CD4-positive, alpha-beta T cell treated with Interleukin-4 for 1 hour (primary cell): ENCODE data around the gene ATP10A.

Experiments
- DNase-seq, 2 donors: peaks; one replicate each; pipeline ENCODE4 v3.0.0-alpha.2; 2020 to 2022

The ATP10A gene

DNA sequence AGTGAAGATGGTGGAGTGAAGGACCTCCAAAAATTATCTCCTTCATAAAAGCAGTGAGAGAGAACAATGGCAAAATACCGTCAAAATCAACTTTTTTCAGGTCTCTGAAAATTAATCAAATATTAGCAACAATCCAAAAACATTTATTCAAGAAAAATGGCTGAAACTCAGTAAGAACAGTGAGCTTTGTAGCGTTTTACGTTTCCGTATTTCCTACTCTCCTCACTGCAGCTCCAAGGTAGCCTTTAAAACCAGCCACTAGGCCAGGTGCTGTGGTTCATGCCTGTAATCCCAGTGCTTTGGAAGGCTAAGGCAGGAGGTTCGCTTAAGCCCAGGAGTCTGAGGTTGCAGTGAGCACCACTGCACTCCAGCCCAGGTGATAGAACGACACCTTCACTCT lies 38.5 kb downstream of the ATP10A start:
- DNase-seq: no peak

DNA sequence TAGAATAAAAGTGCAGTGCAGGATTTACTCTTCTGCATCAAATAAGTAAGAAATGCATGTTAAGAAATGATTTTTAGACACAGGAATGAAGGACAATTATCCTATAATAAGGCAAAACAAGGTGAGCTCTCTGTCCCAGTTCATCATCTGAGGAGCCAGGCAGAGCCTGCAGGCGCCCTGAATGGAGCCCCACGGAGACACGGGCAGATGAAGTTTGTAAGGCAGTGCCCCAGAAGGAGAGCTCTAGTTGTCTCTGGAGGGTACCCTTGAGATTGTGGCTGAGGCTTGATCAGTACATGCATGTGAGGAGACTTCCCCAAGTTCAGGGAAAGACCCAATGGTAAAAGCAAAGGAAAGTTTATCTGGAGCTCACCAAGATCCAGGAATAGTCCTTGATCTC lies 50.3 kb downstream of the ATP10A start:
- DNase-seq: no peak

DNA sequence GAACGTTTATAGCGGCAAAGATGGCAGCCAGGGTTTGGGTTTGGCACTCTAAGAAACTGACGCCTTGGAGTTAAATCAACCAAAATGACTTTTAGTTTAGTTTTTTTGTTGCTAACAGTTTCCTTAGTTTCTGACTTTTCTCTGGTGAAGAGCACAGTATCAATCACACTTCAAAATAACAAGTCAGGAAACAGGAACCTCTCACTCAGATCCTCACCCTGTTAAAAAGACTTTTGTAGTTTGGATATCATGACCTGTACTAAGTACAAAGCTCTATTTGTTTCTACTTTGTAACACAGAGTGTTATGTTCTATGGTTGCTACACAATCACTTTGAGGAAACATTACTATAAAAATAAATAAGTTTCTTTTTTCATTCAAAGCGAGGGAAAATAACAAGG lies 51.1 kb downstream of the ATP10A start:
- DNase-seq: no peak

DNA sequence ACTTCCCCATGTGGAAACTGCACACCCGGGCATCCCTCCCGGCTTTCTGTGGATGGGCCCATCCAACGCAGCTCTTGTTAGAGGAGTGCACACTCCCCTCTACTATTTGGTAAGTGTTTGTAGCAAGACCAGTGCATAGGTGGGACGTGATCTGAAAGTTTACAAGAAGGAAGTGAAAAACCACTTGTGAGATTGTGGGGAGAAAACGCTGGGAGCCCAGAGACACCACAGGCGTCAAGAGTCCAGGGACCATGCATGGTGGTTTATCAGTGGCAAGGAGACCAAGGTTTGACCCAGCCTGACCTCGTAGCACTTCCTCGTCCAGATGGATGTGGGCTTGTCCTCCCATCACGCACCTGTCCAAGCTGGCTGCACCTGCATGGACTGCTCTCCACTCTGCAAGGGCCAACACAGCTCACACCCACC lies 51.6 kb downstream of the ATP10A start:
- DNase-seq: peak in 1 of 2 donors; percentile 28

DNA sequence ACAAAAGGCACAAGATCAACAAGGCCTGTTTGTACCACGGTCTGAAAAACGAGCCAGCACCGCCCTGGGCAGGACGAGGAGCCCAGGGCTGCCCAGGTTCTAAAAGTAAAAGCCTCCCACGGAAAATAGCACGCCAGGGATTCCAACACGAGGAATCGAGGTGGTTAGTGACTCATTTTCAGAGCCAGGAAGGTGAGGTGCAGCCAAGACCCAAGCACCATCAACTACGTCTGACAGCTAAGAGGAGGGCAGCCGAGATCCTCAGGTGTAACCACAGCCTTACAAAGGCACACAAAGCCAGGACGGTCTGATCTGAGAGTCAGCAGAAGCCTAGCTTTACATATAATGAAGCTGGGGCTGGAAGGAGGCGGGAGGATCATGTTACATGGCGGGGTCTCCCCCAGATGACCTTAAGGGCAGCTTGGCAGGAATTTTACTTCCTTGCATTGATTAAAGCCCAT lies 52.5 kb downstream of the ATP10A start:
- DNase-seq: no peak

DNA sequence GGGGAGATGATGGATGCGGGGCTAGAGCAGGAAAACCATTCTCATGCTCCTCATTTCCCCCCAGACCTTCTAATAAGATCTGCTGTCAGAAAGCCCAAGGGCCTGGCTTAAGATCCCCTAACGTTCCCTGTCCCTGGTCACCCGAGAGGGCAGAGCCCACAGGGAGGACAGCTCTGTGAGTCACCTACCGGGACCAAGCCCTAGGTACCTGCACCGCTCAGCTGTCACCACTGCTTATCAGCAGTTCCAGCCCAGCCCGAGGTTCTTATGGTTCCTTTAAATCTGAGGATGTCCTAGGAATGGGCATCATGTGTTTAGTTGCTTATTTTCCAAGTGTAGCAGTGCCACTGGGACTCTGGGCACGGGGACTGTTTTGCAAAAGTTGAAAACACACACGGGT lies 53.0 kb downstream of the ATP10A start:
- DNase-seq: no peak

DNA sequence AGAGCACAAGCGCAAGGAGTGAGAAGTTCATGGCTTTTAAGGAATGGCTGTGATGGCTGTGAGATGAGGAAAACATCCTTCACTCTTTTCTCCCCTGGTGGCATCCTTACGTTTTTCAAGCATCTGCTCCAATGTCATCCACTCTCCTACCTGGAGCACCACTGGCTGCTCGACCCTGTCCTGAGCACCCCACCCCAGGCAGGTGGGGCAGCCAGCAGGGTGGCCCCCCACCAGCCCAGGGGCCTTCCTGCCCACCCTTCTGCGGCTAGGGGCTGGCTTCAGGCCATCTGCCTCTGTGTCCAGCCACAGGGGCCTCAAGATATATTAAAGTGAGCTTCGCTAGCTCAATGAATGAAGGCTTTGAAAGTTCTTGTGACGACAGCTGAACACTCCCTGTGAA lies 56.1 kb downstream of the ATP10A start:
- DNase-seq: no peak

DNA sequence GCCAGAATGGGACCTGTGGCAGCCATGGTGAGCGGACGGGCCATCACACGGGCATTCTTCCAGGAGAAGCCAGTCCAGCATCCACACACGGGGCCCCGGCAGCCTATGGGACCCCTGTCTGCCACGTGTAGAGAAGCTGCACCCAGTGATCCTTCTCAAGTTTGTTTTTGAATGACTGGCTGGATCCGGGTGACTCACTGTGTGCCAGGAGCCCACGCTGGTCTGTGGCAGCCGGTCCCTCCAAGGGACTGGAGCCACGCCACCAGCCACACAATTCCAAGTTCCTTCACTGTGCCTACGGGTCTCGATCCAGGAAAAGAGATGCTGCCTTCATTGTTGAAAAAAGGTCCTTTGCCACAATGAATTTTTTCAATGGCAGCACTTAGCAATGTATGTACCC lies 58.1 kb downstream of the ATP10A start:
- no peak for DNase-seq

DNA sequence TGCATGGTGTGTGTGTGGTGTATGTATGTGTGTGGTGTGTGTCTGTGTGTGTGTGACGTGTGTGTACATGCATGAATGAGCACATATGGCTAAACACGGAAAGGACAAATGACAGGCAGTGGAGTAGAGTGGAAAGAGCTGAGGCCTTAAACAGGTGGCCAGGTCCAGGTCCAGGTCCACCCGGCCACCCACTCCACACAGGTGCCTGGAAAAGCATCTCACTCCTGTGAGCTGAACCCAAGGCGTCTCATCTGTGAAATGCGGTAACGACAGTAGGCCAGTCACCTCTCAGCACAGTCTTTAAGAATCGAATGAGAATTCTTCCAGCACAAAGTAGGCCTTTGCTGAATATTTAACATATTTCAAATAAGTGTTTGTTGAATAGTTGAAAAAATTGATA lies 58.7 kb downstream of the ATP10A start:
- no peak for DNase-seq

DNA sequence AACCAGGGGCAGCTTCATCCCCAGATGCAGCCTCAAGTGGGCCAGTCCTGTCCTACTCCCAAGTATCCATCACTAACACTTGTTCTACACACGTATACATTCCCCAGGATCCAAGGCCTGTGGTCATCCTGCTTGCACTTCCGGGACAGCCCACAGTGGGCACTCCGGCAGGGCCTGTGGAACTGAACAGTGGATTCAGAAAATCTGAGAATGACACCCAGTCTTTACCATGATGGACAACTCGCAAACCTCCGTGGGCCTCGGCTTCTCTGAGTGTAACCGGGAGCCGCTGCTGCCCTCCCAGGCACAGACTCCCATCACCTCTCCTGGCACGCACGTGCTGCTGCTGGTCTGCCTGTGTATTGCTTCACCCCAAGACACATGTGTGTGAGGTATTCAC lies 59.6 kb downstream of the ATP10A start:
- no peak for DNase-seq

DNA sequence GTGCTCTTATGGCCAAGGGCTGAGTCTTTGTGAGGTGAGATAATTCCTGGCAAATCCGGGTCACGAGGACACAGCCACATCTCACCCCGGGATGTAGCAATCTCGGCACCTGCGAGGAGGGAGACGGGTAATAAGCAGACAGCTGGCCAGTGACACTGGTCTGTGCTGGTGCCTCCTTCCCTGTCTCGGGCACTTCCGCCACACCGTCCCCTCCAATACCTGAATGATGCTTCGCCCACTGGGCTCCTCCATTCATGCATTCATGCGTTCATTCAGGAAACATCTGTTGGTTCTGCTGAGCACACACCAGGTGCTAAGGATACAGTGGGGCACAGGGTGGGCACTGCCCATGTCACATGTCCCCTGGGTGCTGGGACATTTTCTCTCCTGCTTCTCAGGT lies 60.1 kb downstream of the ATP10A start:
- DNase-seq: no peak

DNA sequence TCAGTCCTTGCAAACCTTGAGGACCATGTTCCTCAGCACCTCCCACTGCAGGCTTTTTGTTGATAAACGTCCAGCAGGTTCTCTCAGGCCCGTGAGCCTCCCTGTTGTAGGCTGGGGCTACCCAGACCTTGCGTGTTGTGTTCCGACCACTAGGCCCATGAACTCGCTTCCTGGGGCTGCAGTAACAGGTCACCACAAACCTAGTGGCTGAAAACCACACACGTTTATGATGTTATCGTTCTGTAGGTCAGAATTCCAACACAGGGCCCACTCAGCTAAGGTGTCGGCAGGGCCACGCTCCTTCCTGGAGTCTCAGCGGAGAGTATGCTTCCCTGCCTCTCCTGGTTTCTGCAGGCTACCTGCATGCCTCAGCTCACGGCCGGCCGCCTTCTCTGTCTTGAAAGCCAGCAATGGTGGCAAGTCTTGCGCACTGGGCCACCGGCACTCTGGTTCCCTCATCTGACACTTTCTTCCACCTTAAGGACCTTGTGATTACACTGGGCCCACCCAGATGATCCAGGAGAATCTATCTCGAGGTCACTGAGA lies 60.8 kb downstream of the ATP10A start:
- DNase-seq: no peak

DNA sequence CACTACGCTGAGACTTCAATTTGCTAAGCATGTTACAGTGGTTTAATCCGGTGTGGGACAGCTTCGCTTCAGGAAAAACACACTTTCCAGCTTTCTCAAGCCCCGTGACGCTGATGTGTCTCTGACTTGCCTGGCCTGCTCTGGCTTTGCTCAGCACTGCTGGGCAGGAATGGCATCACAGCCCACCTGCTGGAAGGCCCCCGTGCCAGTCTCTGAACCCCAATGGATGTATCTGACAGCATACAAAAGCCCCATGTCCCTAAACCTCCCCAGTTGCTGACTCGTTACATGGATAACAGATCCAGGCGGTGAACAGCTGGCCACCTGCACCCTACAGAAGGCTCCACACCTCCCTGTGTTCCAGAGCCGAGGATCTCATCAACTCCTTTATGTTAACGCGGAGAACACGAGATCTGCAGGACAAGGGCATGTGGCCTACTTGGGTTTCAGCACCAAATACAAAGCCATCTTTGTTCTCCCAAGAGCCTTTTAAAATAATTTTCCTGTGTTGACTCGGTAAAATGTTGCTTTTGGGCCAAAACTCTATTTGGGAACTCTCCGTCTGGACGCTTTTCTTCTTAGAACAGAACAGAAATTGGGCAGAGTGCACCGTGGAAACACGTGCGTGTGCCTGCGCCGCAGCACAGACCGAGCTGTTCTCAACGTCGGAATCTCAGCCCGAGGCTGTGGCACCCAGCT lies 61.4 kb downstream of the ATP10A start:
- DNase-seq: no peak

DNA sequence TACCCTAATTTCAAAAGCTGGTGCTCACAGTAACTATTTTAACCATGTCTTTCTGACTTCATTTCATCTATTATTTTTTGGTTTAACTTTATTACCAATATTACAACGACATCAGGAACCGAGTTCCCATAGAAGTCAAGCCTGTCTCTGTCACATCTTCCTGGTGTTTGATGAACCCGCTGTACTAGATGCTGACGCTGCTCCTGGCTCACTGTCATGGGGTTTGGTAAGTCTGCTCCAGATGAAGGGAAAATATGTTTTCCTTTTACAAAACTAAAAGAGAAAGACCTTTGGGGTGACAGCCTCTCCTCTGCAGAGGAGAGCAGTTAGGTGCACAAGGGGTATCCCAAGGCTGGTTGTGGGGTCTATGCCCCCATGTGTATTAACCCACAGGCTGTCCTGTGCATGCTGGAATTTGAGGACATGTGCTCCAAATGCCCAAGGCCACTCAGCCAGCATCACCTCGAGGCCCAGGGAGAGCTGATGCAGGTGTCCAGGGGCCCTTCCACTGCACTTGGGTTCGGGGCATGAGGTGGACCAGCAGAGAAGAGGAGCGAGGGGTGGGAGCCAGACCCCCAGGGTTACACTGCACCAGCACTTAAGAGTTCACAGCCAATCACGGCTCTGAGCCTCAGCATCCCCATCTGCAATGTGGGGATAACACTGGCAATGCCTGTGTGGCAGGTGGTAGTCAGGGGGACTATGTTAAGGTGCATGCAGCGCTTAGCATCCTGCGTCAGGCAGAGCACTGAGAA lies 62.2 kb downstream of the ATP10A start:
- DNase-seq: no peak

DNA sequence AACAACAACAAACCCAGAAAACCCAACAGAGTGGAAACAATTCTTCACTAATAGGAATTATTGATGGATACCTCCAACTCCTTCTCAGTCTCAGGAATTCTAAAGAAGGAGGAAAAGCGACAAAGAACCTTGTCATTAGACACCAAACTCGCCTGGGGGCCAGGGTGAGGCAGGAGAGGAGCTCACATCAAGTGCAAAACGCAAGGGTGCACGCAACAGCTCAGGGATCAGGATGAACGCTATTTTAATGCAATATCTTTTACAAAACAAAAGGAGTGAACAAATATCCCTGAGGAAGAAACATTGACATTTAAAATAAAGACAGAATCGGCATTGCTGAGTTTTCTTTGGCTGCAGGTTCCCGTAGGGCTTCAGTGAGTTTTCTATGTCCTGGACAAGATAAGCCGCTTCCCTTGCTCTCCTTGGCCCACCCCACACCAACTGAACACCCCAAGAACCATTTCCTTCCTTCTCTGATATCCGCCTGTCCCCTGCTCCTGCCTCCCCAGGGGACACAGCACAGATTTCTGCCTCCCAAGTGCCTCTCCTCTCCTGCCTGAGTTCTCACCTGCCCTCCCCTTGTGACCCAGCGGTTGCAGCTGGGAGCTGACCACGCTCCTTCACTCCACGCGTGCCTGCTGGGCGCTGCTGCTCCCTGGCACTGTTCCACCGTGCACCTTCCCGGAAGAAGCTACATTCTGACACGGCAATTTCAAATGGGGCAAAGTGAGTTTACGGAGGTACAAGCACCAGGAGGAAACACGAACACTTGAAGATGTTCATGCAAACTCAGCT lies 63.0 kb downstream of the ATP10A start:
- DNase-seq: no peak

DNA sequence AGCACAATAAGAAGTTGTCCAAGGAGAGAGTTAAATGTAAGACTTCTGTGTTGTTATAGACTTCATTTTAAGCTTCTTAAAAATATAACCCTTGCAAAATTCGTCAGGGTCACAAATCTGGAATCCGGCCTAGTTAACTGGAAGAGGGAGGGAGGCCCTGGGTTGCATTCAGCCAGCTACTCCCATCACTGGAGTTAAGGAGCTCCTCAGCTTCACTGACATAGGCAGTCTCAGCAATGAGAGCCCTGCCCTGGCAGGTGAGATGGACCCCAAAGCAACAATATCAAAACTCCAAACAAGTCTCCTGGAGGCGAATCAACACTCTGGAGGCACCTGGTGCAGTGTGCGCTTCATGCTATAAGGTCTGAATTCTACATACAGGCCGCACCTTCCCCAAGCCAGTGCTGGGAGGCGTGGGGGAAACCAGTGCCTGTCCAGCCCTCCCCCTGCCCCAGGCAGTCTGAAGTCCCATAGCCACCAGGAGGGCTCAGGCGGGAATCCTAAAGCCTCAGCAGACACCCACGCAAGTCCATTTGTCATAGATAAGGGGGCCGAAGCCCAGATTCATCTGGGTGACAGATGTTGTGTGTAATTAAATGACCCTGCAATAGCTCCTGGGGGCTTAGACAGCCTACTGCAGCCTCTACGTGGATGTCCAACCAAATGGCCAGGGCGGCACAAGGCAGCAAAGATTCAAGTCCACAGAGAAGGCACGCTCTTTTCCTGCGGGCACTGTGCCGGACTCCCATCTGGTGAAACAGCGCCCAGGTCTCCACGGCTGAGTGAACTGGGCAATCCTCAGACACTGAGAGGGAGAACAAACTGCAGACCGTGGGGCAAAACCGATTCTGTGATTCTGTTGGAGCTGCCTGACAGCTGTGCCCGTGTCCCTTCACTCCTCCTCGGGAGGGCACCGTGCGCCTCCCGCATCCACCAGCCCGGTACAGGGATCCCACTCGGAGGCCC lies 64.9 kb downstream of the ATP10A start:
- no peak for DNase-seq

DNA sequence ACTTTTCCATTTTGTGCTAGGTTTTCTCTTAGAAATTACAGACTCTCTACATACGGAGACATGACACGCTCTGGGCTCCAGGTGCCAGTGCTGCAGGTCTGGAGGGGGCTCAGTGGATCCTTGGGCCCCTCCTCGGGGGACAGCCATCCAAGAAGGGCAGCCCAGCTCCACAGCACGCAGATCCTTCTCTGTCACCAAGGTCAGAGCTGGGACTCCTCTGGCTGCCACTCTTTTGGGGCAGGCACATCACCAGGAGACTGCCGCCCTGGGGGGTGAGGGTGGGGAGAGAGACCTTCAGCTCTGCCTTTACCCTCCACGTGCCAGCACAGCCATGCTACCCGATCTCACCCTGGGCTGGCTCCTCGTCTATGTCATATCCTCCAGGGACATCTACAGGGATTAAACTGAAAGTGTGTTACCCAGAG lies 65.6 kb downstream of the ATP10A start:
- no peak for DNase-seq

DNA sequence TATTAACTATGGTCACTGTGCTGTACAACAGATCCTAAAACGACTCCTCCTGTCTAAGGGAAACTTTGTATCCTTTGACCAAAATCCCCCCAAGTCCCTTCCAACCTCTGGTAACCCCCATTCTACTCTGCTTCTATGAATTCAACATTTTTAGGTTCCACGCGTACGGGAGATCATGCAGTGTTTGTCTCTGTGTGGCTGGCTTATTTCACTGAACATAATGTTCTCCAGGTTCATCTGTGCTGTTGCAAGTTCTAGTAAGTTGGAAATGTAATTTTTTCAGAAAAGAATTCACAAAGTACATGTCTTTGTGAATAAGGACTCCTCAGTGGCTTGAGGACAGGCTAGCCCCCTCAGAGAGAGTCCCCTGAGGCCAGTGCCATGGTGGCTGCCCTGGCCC lies 66.1 kb downstream of the ATP10A start:
- no peak for DNase-seq

DNA sequence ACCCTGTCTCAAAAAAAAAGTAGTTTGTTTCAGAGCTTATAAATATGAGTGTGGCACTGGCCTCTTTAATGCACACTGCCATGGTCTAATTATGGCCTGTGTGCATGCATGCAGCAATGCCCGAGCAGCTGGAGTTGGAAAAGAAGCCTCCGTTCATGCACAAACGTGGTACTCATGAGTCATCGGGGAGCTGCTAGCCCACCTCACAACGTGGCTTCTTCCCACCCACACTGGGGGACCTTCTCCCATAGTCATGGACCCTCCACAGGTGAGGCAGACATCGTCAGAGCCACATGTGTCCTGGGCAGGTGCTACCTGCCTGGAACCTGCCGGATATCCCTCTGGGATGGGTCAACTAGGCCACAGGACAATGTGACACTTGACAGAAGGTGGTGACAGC lies 66.7 kb downstream of the ATP10A start:
- DNase-seq: no peak

DNA sequence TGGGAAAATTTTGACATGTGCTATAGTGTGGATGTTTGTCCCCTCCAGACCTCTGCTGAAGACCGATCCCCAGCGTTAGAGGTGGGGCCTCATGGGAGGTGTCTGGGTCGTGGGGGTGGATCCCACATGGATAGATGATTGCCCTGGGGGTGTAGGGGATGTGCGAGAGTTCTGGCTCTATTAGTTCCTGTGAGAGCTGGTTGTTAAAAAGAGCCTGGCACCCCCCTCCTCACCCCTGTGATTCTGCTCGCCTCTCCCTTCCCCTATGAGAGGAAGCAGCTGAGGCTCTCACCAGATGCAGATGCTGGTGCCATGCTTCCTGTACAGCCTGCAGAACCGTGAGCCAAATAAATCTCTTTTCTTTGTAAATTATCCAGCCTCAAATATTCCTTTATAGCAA lies 67.4 kb downstream of the ATP10A start:
- DNase-seq: no peak

DNA sequence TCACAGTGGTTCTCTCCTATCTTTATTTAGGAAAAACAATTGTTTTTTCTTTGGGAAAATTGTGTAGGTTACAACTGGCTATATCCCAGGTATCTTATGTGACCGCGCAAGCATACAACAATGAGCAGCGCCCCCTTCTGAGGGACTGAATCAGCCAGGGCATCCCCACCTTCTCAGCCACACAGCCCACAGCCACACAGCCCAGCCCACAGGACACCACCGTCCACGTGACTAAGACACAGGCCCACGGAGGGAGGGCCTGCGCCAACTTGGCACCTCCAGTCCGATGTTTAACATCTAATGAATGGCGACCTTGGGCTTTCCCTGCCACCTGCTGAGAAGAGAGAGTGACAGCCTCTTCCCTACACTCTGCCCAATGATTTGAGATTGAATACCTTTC lies 68.1 kb downstream of the ATP10A start:
- DNase-seq: no peak

DNA sequence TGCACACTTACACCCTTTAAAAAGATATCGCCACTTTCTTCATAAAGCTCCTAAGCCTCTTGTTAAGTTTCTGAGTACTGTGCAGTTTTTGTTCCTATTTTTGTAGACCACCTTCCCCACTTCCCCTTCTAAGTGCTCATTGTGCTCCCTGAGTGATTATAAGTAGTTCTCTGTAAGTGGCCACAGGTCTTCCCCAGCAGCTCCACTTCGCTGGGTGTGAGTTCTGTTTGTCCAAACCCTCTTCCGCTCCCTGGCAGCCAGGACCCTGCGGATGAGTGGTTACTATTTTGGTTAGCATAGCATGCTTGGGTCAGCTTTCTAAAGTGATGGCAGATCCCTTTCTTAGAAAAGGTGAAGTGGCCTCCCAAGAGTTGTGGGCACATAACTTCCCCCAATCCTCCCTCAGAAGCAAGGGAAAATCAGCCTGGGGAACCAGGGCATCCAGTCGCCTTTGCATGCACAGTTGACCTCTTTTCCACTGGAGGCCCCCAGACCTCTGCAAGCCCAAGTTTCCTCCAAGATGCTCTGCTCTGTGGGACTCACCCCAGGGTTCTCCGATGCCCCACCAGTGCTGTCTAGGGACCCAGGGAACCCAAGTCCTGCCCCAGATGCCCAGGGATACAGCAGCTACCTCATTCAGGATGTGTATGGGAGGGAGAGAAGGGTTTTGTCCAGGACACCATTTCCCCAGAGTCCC lies 69.6 kb downstream of the ATP10A start:
- DNase-seq: peak; percentile 10 to 43
